Psoas muscle (tissue), 8 donors: ENCODE results near the gene TC2N. TPM values are rescaled to one million over a fixed set of nuclear protein-coding genes. Genes with fewer than 3 reads are reported as not detected.

Experiments
- ATAC-seq, 4 donors: fragments of 200-7000 bp; cut with Tn5 transposase; one replicate each; pipeline ENCODE4 v1.9.1; 2020; ENCODE audit warnings: moderate library complexity in 3 of 4, mild to moderate bottlenecking in 2 of 4
- DNase-seq, 2 donors: peaks; one replicate each; pipeline ENCODE4 v3.0.0-alpha.2; 2020
- H3K27ac ChIP-seq: fragments of 200-600 bp; one replicate; pipeline ENCODE4 v1.8.0; 2022
- H3K27me3 ChIP-seq, 3 donors: fragments of 200-600 bp in 1 of 3; one replicate each; pipeline versions ENCODE4 v1.6.1 to v1.8.0; 2013 to 2022; ENCODE audit warnings: low read length in 2 of 3, mild to moderate bottlenecking in 2 of 3, moderate library complexity in 1 of 3; ENCODE audit not compliant: insufficient read depth in 3 of 3
- H3K36me3 ChIP-seq, 2 donors: fragments of 200-600 bp in 1 of 2; one replicate each; pipeline versions ENCODE4 v1.6.1 to v1.8.0; 2013 to 2022; ENCODE audit warnings: low read depth in 1 of 2, mild to moderate bottlenecking in 1 of 2, moderate library complexity in 1 of 2; ENCODE audit not compliant: insufficient read depth in 1 of 2
- H3K4me1 ChIP-seq: fragments of 200-600 bp; one replicate; pipeline ENCODE4 v1.8.0; 2022
- H3K4me3 ChIP-seq: fragments of 200-600 bp; one replicate; pipeline ENCODE4 v1.8.0; 2022; ENCODE audit warnings: mild to moderate bottlenecking
- H3K9me3 ChIP-seq: fragments of 200-600 bp; one replicate; pipeline ENCODE4 v1.8.0; 2022
- CTCF ChIP-seq: fragments of 200-600 bp; IDR thresholded peaks from one replicate; pipeline ENCODE4 v1.8.0; 2022; ENCODE audit warnings: antibody characterized with exemption
- WGBS, 3 donors: extraction: QIAGEN DNeasy Blood & Tissue Kit; methylation state at CpG; one replicate each; pipeline versions ENCODE4 v1.1.6 to v1.1.7; 2013; 5-methylcytosine and 5-hydroxymethylcytosine counted together
- intact Hi-C, 2 donors: fragments of 100-400 bp; cut with DNase I; formaldehyde crosslinking; loops; one replicate each; pipeline versions ENCODE4 v1.11.0 to v1.14.2; 2022
- polyA plus RNA-seq, 3 donors: library from polyadenylated mRNA; stranded (reverse); fragments of 200-250 nt; gene quantifications; one replicate each; pipeline ENCODE4 v1.2.3, GENCODE V29; 2013
- total RNA-seq, 4 donors: library from RNA; stranded (reverse); fragmentation: NEBNext Ultra II Directional in 2 of 4; extraction: Animal tissue kit (Norgen Biotek cat#: 25700) in 2 of 4; gene quantifications; one replicate each; pipeline versions ENCODE4 v1.2.1 to v1.2.4, GENCODE V29; 2021 to 2023
- donor health status: healthy with polysubstance abuse.
- donor health status: DM: no; HTN: no; CAD: no; lungs with moderate emphysema.
- donor health status: Bipolar disorder and iron deficiency.
- donor health status: healthy.
- donor health status: DM: yes; HTN: yes; CAD: no.
- donor health status: DM: no; HTN: no; CAD: no.
- donor health status: DM: no; HTN: no; CAD: no.
- donor health status: DM: yes; HTN: yes; CAD: no.

TC2N gene
- total and polyA plus RNA-seq, 7 donors = 1.2 to 4.3 (median 2.3) TPM

- intact Hi-C loops = no loop called here
- Histone ChIP-seq H3K36me3 (no peaks in the 10 kb centered on the region), H3K9me3 (no peaks in the 10 kb centered on the region), H3K27ac (no peak overlapping the region), H3K4me1 (no peaks in the 10 kb centered on the region), H3K4me3 (no peak overlapping the region), H3K27me3 (no peaks in the 10 kb centered on the region)
- DNase-seq (no peak), ATAC-seq (no peak)
- WGBS, 3 donors = 78 to 86% (median 79%) methylated on average over 6 of the region's 6 CpGs
- no peak for TF ChIP-seq CTCF
Measured at GRCh38 chr14:91866511-91867295, 633 bp downstream of the TC2N start.

- H3K27ac ChIP-seq = no peak overlapping the region
- no peaks in the 10 kb centered on the region for H3K4me1 ChIP-seq
- DNase-seq (no peak), ATAC-seq (no peak)
- intact Hi-C loops = no loop called here
- no peak overlapping the region for H3K4me3 ChIP-seq
- no peaks in the 10 kb centered on the region for H3K27me3 ChIP-seq
- WGBS, 3 donors = 52 to 63% (median 58%) methylated on average over 2 of the region's 2 CpGs
- H3K9me3 ChIP-seq = no peaks in the 10 kb centered on the region
- TF ChIP-seq CTCF = no peak
- H3K36me3 ChIP-seq = no peaks in the 10 kb centered on the region
Measured at GRCh38 chr14:91866061-91866460, 1.3 kb downstream of the TC2N start.

GRCh38 chr14:91862417-91862816 lies 4.9 kb downstream of the TC2N start:
- H3K4me1 ChIP-seq = no peaks in the 10 kb centered on the region
- ATAC-seq (no peak), DNase-seq (no peak)
- H3K27ac ChIP-seq = no peak overlapping the region
- no peak overlapping the region for H3K4me3 ChIP-seq
- H3K9me3 ChIP-seq = no peaks in the 10 kb centered on the region
- TF ChIP-seq CTCF = no peak
- WGBS, 3 donors = 66 to 76% (median 67%) methylated on average over 4 of the region's 4 CpGs
- intact Hi-C loops = no loop called here
- peaks cover 0 to 2% (median 0%) of the 10 kb centered on the region in 3 donors for H3K27me3 ChIP-seq
- H3K36me3 ChIP-seq = no peaks in the 10 kb centered on the region

GRCh38 chr14:91861091-91861490 lies 6.2 kb downstream of the TC2N start:
- Histone ChIP-seq H3K4me3 (no peak overlapping the region), H3K4me1 (no peaks in the 10 kb centered on the region), H3K36me3 (no peaks in the 10 kb centered on the region), H3K9me3 (no peaks in the 10 kb centered on the region), H3K27me3 (peaks cover 0 to 2% (median 0%) of the 10 kb centered on the region in 3 donors), H3K27ac (no peak overlapping the region)
- 64 to 87% (median 87%) methylated on average over 2 of the region's 2 CpGs for WGBS, 3 donors
- intact Hi-C loops = no loop called here
- DNase-seq (no peak), ATAC-seq (no peak)
- no peak for TF ChIP-seq CTCF

DNA sequence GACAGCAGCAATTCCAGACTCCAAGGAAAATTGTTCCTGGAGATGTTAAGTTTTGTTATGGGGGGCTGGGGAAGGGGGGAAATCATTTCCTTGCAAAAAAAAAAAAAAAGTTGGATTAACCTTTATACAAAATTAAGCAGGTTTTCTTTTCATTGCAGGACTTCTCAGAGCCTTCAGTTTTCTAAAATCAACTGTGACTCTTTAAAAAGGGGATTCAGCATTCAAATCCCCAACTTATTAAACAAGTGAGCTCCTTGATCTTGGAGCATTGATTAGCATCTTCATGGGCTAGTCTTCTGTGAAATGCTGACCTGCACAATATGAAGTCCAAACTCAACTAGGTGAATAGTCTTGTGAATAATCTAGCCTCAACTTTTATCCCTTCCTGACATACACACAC lies 7.1 kb downstream of the TC2N start:
- Histone ChIP-seq H3K9me3 (no peaks in the 10 kb centered on the region), H3K36me3 (no peaks in the 10 kb centered on the region), H3K27ac (no peak overlapping the region), H3K4me3 (no peak overlapping the region), H3K4me1 (no peaks in the 10 kb centered on the region), H3K27me3 (peaks cover 0 to 2% (median 0%) of the 10 kb centered on the region in 3 donors)
- TF ChIP-seq CTCF = no peak
- ATAC-seq (no peak), DNase-seq (no peak)
- intact Hi-C loops = no loop called here
